ENCODE results near the gene MFSD11. TPM values are rescaled to one million over a fixed set of nuclear protein-coding genes. Genes with fewer than 3 reads are reported as not detected.

The MFSD11 gene
- polyA plus RNA-seq, 2 of the 4 experiments (the other 2 are of a cell fraction) = 17.5 to 26.0 TPM

DNA sequence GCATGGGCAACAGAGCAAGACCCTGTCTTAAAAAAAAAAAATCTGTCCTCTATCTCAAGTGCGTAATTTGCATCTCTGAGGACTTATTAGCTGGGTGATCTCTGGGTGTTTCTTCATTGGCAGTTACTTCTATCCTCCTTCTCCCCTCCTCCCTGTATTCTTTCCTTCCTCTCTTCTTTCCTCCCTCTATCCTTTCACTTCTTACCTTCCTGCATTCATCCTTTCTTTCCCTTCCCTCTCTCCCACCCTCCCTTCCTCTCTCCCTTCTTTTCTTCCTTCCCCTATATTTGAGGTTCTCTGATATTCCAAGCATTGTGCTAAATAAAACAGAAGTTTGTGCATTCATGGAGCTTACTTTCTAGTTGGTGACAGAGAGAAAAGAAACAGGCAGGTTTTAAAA lies 10.7 kb downstream of the MFSD11 start:
- H3K4me1 ChIP-seq = no peaks in the 10 kb centered on the region
- TF ChIP-seq, protein P1, sequence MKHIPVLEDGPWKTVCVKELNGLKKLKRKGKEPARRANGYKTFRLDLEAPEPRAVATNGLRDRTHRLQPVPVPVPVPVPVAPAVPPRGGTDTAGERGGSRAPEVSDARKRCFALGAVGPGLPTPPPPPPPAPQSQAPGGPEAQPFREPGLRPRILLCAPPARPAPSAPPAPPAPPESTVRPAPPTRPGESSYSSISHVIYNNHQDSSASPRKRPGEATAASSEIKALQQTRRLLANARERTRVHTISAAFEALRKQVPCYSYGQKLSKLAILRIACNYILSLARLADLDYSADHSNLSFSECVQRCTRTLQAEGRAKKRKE (CRISPR knock-in tag; IDR thresholded peaks at IDR 0.05; ENCODE audit: low read depth) = no peak
- TF ChIP-seq, protein P2, sequence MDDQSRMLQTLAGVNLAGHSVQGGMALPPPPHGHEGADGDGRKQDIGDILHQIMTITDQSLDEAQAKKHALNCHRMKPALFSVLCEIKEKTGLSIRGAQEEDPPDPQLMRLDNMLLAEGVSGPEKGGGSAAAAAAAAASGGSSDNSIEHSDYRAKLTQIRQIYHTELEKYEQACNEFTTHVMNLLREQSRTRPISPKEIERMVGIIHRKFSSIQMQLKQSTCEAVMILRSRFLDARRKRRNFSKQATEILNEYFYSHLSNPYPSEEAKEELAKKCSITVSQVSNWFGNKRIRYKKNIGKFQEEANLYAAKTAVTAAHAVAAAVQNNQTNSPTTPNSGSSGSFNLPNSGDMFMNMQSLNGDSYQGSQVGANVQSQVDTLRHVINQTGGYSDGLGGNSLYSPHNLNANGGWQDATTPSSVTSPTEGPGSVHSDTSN (IDR thresholded peaks at IDR 0.05) = no peak
- TF ChIP-seq NR3C1 (IDR thresholded peaks at IDR 0.05) (no peak), RCOR1 (IDR thresholded peaks at IDR 0.05; ENCODE audit: low read depth, low read length) (no peak)
- no peak overlapping the region for H3K27ac ChIP-seq
- ATAC-seq (no peak), FAIRE-seq (no peak), DNase-seq (ENCODE audit: low read depth in 1 of 2, low spot score in 1 of 2) (no peak)
- 98% methylated on average over 1 of the region's 1 CpG for WGBS (ENCODE audit: missing lambda C conversion rate)
- ChIA-PET CTCF (interaction anchor here (0.6 to 1.7 kb wide), 7 partner anchors 10 to 319 kb away, joined by 3 to 6 read pairs (median 4); partner anchors contain the start of genes METTL23 and MGAT5B), POLR2A (no interaction called here)
- H3K4me2 ChIP-seq = no peak overlapping the region
- H3K4me3 ChIP-seq = no peak overlapping the region
- H3K9me3 ChIP-seq = no peaks in the 10 kb centered on the region

DNA sequence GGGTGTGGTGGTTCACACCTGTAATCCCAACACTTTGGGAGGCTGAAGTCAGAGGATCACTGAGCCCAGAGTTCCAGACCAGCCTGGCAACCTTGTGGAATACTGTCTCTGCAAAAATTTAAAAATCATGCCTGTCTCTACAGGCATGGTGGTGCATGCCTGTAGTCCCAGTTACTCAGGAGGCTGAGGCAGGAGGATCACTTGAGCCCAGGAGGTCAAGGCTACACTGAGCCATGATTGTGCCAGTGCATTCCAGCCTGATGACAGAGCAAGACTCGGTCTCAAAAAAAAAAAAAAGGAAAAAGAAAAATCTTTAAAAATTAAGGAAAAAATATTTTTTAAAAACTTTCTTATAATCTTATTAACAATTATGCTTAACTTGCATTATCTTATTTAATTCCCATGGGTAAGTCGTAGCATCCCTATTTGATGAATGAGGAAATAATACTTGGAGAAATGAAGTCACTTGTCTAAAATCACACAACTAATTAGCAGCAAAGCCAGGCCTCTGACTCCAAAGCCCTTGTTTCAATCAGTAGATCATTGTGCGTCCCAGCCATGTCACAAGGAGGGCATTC lies 13.6 kb downstream of the MFSD11 start:
- no peak overlapping the region for H3K4me3 ChIP-seq
- H3K27ac ChIP-seq = no peak overlapping the region
- no peaks in the 10 kb centered on the region for H3K4me1 ChIP-seq
- ChIA-PET CTCF (interaction anchor here (0.7 to 1.5 kb wide), 2 partner anchors 12 to 220 kb away, joined by 3 to 6 read pairs; no protein-coding TSS in a partner anchor), POLR2A (no interaction called here)
- no peaks in the 10 kb centered on the region for H3K9me3 ChIP-seq
- FAIRE-seq (no peak), ATAC-seq (no peak), DNase-seq (ENCODE audit: low read depth in 1 of 2, low spot score in 1 of 2) (no peak)
- 91% methylated on average over 3 of the region's 3 CpGs for WGBS (ENCODE audit: missing lambda C conversion rate)
- TF ChIP-seq CHD2 (IDR thresholded peaks at IDR 0.05; ENCODE audit: low read length, partially characterized antibody) (no peak), MAFK (IDR thresholded peaks at IDR 0.05; ENCODE audit: partially characterized antibody) (peak; percentile 63)
- no peak overlapping the region for H3K4me2 ChIP-seq

DNA sequence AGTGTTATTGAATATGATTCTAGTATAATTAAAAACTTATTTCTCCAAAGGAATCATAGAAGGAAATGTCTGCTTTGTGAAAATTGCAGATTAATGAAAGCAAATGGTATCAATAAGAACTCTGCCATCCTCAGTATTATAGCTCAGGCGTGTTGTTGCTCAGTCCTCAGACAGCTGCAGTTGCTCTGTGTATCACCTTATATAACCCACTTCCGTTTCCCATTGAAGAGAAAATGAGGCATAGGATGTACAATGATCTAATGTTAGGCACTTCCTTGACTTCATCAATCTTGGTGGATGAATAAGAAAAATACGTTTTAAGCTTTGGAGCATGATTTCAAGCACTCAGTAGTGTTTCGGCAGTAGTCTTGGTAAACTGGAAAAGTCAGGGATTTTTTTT lies 14.1 kb downstream of the MFSD11 start:
- no peak for DNase-seq (ENCODE audit: low read depth in 1 of 2, low spot score in 1 of 2)

DNA sequence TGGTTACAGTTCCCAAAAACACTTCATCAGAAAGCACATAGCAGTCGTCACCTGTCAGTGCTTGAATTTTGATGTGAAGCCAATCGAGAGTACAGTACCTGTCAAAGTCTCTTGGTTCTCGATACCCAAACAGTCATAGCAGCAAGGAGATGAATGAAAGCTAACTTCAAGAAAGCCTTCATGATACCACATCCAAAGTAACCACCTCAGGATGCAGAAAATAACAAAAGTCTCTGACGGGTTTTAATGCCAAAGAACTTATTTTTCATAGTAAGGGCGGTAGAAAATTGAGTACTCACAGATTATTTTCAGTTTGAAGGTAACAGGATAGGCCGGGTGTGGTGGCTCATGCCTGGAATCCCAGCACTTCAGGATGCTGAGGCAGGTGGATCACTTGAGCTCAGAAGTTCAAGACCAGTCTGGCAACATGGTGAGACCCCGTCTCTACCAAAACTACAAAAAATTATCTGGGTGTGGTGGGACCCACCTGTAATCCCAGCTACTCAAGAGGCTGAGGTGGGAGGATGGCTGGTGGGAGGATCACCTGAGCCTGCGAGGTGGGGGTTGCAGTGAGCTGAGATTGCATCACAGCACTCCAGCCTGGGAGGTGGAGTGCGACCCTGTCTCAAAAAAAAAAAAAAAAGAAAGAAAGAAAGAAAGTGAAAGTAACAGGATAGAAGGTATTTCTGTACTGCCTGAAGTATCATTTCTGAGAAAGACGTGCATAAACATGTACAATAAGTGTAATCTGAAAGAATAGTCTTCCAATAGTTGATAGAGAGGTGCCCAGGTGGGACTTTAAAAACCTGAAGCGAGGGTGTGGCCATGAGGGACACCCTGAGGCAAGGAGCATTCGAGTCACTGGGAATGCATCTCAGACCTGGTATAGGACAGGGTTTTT lies 15.4 kb downstream of the MFSD11 start:
- CTCF ChIA-PET = interaction anchor here (0.7 to 1.7 kb wide), 2 partner anchors 10 to 355 kb away, joined by 3 read pairs; no protein-coding TSS in a partner anchor
- DNase-seq (ENCODE audit: low read depth in 1 of 2, low spot score in 1 of 2) (no peak), FAIRE-seq (no peak), ATAC-seq (no peak)
- no peaks in the 10 kb centered on the region for H3K4me1 ChIP-seq
- POLR2A ChIA-PET = no interaction called here
- TF ChIP-seq RARB (CRISPR knock-in tag; IDR thresholded peaks at IDR 0.05) = no peak
- no peak for TF ChIP-seq FOSB (CRISPR knock-in tag; IDR thresholded peaks at IDR 0.05)
- TF ChIP-seq RCOR1 (IDR thresholded peaks at IDR 0.05; ENCODE audit: low read depth, low read length) = no peak
- WGBS (ENCODE audit: missing lambda C conversion rate) = 88% methylated on average over 12 of the region's 12 CpGs
- H3K27ac ChIP-seq = no peak overlapping the region
- no peak overlapping the region for H3K4me2 ChIP-seq
- peaks cover 2% of the 10 kb centered on the region; the same call in 1 of the 3 replicates for H3K9me3 ChIP-seq
- H3K4me3 ChIP-seq = no peak overlapping the region

More for the DNA sequence above, 14.1 kb downstream of the MFSD11 start:
- Histone ChIP-seq H3K4me3 (no peak overlapping the region), H3K4me1 (no peaks in the 10 kb centered on the region), H3K4me2 (no peak overlapping the region), H3K27ac (no peak overlapping the region), H3K9me3 (no peaks in the 10 kb centered on the region)
- ATAC-seq = no peak
- 90% methylated on average over 4 of the region's 4 CpGs for whole genome bisulfite sequencing (ENCODE audit: missing lambda C conversion rate)
- ChIA-PET POLR2A (no interaction called here), CTCF (interaction anchor here (0.7 to 1.7 kb wide), 2 partner anchors 9 to 220 kb away, joined by 3 read pairs; no protein-coding TSS in a partner anchor)
- TF ChIP-seq CEBPB (IDR thresholded peaks at IDR 0.05) (no peak), ZC3H11A (IDR thresholded peaks at IDR 0.05) (no peak), FOSB (CRISPR knock-in tag; IDR thresholded peaks at IDR 0.05) (no peak), MYC (IDR thresholded peaks at IDR 0.05; ENCODE audit: borderline replicate concordance, low read length) (no peak)
- FAIRE-seq = no peak

DNA sequence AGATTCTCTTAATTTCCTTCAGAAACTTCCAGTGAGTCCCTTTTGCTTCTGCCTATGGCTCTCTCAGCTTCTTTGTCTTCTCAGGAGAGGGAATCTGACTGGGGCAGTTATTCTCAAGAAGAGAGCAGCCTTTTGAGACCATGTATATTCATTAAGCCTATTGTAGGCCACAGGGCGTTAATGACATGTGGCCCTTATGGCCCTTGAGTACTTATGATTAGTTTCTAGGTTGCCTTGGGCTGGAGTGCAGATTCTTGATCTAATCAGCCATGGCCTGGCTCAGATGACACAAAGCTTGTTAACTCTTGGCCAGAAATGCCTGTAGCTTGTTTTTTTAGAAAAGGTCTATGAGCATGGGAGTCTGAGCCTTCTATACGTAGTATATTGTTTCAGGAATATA lies 17.4 kb downstream of the MFSD11 start:
- TF ChIP-seq ZSCAN20 (CRISPR knock-in tag; IDR thresholded peaks at IDR 0.05) (no peak), POLR2A (IDR thresholded peaks at IDR 0.05; ENCODE audit: low read length) (no peak), TFCP2L1 (CRISPR knock-in tag; IDR thresholded peaks at IDR 0.05) (no peak), KDM1A (IDR thresholded peaks at IDR 0.05; ENCODE audit: low read depth) (no peak), CBX2 (IDR thresholded peaks at IDR 0.05; ENCODE audit: borderline replicate concordance, low read depth) (no peak), HOXA7 (CRISPR knock-in tag; IDR thresholded peaks at IDR 0.05) (no peak), CEBPB (IDR thresholded peaks at IDR 0.05) (no peak), CHD2 (IDR thresholded peaks at IDR 0.05; ENCODE audit: low read length, partially characterized antibody) (no peak)
- TF ChIP-seq, protein P3, sequence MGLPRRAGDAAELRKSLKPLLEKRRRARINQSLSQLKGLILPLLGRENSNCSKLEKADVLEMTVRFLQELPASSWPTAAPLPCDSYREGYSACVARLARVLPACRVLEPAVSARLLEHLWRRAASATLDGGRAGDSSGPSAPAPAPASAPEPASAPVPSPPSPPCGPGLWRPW (IDR thresholded peaks at IDR 0.05) = no peak
- Histone ChIP-seq H3K4me2 (no peak overlapping the region), H3K27ac (no peak overlapping the region), H3K4me3 (no peak overlapping the region), H3K9me3 (peaks cover 6% of the 10 kb centered on the region; the same call in 1 of the 3 replicates), H3K4me1 (no peaks in the 10 kb centered on the region)
- 87% methylated on average over 2 of the region's 2 CpGs for WGBS (ENCODE audit: missing lambda C conversion rate)
- POLR2A ChIA-PET = no interaction called here
- no peak for FAIRE-seq
- no peak for DNase-seq (ENCODE audit: low read depth in 1 of 2, low spot score in 1 of 2)
- CTCF ChIA-PET = interaction anchor here (0.6 to 1.8 kb wide), 5 partner anchors 10 to 493 kb away, joined by 3 to 7 read pairs (median 4); partner anchors contain the start of gene JMJD6
- no peak for ATAC-seq
